Measurements from ENCODE around the gene THOC1.

THOC1 gene

DNA sequence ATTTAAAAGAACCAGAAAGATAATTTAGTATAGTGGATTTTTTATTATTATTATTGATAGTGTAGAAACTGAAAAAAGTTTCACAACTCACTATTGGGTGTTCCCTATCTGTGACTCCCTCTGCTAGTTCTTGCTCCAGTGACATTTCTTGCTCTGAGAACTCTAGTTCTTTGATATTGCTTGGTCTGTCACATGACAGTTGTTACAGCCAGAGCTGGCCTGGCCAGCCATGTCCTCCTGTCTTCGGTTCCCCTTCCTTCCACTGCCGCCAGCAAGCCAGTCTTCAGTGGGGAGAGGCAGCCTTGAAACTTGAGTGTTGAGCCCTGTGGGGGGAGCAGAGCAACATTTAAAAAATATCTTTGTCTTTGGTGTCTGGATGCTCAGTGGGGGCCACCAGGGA is 7.6 kb upstream of the THOC1 start:
- DNase-seq: no peak

DNA sequence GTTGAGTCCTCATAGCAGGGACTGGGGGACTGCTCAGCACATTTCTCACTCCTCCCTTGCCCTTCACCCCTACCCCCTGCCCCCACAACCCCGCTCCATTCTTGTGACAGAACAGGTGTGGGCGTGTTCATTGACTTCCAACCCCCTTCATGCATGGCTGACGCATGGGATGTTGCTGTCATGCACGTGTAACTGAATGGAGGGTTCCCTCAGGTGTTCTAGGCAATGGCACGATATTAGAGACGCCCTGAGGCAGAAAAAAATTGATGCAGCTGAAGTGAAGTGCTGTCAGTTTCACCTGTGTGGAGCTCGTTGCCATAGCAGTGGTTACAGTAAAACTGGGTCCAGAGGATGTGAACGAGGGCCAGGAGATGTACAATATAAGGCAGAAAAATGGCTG is 6.5 kb upstream of the THOC1 start:
- DNase-seq: no peak

DNA sequence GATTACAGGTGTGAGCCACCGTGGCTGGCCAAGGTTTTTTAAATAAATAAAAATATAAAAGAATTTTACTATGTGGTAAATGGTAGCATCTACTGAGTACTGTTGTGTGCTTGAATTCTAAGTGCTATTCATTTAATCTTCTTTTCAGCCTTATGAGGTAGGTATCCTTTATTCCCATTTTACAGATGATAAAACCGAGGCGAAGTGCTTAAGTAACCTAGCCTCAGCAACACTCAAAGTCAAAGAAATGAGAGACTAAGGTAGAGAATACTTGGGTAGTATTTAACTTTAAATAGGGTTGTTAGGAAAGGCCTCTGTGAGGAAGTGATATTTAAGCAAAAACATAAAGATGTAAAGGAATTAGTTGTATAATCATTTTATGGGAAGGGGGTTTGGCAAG is 5.7 kb upstream of the THOC1 start:
- no peak for DNase-seq

DNA sequence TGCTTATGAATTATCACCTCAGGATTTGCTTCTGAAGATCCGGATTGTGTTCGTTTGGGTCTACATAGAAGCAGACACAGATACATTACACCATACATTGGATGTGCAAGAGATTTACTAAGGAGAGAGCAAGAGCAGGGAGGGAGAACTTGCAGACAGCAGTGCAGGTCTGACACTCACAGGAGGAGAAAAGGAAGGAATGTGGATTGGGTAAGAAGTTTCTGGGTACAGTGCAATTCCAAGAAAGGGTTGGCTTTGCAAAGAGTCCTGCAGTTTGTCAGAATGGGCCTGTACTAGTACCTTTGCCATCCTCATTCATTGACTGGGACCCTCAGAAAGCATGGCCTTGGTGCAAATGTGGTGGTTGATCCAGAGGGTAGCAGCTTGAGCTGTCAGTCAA is 4.8 kb upstream of the THOC1 start:
- no peak for DNase-seq

DNA sequence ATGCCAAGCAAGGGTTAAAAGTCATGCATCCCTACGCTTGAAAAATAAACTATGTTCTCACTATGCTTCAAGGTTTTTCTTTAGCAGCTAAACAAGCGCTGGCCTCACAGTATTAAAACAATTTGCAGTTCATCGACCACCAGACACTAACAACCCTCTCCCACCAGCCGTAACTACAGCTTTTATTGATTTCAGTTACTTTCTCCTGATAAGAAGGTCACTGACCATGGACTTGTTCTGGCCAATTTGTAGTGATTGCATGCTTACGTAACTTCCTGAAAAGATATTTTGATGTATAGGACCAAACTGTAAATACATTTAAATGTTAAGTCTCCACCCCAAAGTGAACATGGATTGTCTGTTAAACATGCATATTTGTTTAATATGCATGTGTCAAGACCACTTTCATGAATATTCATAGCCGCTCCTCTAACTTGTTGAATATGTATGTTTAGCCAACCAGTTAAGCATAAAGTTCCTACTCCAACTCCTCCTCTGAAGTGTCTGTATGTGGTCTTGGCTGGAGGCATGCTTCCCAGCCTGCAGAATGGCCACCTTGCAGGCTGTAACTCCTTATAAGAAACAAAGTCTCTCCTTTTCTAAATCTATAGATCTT is 1.7 kb upstream of the THOC1 start:
- no peak for DNase-seq

DNA sequence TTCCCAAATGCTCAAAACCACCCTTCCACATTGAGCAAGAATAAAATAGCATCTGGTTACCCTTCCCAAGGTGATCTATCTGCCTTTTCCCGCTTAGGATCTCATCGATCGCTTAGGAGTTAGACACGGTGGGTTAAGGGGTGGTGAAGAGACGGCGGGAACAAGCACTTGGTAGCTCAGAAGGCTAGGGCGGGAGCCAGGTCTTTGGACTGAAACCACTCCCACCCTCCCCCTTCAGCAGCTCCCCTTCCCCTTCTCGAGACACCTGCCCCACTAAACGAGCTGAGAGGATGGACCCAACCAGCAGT is 513 bp downstream of the THOC1 start:
- no peak for DNase-seq

DNA sequence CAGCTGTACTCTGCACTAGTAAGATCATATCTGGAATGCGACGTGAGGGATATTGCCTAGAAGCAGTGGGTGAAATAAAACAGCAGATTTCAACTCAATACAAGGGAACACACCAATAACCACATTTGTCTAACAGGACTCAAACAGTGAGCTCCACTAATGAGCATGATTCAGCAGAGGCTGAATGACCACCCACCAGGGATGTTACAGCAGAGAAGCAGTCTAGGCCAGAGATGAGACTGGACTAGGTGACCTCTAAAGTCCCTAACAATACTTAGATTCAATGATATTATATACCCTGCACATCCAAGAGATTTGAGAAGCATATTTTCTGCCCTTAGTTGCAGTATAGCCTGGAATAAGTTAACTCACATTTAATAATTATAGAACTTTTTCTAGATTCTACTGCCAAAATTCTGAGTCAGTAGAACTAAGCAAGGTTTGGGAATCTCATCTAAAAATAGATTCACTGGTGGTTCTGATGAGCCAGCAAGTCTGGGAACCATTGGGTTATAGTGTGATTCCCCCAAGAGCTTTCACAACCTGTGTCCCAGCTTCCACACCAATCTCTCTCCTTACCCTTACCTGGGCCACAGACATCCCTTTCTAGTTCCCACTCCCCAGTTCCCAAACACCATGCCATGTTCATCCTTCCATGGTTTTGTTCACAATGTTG is 6.3 kb downstream of the THOC1 start:
- no peak for DNase-seq

DNA sequence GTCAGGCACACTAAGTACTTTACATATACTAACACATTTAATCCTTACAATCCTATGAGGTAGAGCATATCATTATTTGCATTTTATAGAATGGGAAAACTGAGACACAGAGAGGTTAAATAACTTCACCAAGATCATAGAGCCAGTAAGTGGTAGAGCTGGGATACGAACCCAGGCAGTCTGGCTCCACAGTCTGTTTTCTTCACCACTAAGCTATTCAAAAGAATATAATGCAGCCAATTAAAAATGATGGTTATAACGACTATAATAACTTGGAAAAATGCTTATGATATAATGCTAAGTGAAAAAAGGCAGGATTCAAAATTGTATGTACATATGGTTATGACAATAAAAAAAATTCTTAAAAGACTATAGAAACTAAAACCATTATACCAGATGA is 7.3 kb downstream of the THOC1 start:
- no peak for DNase-seq

DNA sequence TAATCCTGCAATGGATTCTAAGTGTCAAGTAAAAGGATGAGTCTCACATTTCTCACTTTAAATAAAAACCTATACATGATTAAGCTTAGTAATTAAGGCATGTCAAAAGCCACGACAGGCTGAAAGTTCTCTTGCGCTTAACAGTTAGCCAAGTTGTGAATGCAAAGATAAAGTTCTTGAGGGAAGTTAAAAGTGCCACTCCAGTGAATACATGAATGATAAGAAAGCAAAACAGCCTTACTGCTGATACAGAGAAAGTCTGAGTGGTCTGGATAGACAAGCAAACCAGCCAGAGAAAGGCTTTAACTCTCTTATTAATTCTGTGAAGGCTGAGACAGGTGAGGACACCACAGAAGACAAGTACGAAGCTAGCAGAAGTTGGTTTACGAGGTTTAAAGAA is 12.7 kb downstream of the THOC1 start:
- no peak for DNase-seq

DNA sequence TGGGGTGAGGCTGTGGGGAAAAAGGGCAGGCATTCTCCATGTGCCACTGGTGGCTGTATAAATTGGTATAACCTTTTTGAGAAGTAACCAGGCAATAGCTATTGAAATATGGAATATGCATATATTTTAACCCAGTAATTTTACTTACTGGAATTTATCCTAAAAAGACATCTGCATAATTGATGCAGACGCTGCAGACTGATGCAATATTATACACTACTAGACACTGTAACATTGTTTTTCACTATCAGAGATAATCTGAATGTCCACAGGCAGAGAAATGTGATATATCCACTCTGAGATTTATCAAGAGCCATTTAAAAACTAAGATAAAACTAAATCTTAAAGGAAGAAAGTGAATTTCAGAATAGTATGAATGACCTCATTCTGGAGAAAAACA is 14.7 kb downstream of the THOC1 start:
- no peak for DNase-seq

DNA sequence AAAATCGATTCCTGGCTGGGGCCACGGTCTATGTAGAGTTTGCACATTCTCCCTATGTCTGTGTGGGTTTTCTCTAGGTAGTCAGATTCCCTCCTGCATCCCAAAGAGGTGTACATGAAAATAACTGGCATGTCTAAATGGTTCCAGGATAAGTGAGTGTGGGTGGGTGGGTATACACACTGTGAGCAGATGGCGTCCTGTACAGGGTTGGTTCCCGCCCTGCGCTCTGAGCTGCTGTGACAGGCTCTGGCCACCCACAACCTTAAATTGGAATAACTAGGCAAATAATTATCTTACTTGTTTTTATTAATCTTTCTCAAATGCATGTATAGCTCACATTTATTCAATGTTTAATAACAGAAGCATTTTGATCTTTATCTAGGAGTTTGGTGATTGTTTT is 16.3 kb downstream of the THOC1 start:
- no peak for DNase-seq

DNA sequence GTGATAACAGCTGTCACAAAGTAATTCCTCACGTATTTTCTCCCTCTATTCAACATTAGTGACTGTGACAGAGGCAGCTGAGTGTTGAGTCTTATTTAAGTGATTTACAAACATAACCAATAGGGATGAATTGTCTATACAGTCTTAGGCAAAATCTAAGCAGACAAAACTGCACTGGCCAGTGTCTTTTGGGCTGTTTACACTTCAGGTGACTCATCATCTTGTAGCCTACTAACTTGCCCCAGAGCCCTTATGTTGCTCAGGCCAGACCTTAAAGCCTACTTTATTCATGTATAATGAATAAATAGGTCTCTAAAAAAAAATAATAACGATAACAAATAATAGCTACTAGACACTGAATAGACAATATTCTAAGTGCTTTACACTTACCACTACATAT is 17.2 kb downstream of the THOC1 start:
- DNase-seq: no peak

DNA sequence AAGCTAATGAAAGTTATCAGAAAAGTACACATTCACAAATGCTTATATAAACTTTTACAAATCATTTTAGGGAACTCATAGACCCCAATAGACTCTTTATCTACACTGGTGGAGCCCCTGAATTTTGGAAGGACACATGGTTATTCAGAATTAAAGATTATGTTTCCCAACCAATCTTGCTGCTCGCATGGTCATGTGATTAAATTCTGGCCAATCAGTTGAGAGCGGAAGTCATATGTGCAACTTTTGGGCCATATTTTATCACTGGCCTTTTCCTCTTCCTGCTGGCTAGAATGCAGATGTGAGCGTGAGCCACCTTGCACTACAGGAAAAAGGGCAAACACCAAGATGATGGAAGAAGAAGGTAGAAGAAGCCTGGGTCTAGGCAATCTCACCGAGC is 19.8 kb downstream of the THOC1 start:
- no peak for DNase-seq

DNA sequence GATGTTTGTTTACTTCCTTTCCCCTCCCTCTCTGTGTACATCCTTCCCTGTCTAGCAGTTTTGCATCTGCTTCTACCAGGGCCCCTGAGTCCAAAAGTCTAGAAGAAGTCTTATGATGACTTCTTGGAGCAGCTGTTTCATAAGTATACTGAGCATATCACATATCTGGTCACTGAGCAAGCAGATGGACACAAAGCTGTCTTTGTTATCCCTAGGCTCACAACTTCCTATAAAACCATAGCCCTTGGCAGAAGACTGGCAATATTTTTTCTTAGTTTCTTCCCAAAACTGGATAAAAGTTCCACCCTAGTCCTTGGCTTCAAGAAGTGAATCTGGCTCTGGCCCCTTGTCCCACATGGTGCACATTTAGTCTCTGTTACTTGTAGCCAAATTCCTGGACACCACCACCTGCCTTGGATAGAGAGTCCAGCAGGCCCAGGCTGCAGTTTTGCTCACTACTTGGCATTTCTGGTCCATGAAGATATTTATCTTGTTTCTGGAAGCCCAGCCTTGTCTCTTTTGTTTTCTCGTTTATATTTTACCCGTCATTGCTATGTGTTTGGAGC is 22.5 kb downstream of the THOC1 start:
- DNase-seq: no peak

DNA sequence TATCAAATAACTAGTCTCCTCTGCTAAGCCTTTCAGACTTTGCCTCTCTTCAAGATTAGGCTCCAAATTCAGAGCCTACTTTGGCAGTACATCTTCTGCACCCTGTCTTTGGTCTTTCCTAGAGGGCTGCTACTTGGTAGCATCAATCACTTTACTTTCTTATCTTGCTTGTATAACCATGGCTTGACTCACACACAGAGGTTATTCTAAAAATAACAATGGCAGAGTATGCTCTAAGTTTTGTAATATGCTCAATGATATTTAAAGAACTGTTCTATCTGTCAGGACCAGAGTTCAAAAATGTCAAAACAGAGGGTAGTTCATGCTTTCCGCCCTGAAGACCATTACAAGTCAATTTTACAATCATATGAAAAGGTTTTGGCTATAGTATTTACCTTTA is 27.7 kb downstream of the THOC1 start:
- no peak for DNase-seq

DNA sequence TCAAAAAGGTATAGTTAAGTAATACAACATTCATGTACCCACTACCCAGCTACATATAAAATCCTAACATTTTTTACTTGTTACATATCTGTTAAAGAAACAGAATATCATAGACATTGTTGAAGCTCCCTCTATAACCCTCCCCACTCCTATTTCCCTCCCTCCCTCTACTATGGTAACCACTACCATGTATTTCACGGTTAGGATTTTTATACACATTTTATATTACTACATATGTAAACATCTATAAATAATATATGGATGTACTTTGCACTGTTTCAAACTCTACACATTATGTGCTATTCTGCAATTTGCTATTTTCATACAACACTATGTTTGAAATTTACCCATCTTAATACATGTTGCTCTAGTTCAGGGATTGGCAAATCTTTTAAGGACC is 36.3 kb downstream of the THOC1 start:
- DNase-seq: no peak

DNA sequence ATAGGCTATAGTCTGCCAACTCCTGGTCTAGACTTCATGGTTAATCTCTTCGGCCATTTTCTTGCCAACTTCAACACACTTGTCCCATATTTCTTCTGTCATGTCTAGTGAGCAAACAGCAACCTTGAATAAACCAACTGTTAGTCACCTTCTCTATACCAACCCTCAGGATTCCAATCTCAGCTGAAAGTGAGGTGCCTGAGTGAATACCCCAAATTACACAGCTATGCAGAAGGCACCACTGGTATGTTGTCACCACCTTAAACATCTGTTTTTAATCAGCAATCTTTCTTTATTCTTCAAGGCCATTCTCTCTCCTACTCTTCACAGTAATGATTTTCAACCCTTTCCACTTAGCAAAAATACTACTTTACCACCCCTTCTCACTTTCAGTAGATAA is 39.3 kb downstream of the THOC1 start:
- no peak for DNase-seq

DNA sequence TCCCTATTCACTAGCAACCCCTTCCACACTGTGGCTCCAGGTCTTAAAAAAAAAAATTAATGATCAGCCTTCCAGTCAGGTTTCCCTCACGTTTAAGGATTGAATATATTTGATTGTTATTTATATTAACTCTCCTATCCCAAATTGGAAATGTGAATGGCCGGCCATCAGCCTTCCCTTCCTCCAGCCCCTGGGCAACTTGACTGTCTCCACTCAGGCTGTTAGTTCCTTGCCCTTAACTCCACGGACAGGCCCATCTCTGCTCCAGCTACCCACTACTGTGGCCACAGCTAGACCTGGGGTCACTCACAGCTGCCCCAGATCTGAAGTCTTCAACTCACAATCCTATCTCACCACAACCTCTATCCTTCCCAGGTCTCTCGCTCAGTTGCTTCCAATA is 39.9 kb downstream of the THOC1 start:
- DNase-seq: no peak

DNA sequence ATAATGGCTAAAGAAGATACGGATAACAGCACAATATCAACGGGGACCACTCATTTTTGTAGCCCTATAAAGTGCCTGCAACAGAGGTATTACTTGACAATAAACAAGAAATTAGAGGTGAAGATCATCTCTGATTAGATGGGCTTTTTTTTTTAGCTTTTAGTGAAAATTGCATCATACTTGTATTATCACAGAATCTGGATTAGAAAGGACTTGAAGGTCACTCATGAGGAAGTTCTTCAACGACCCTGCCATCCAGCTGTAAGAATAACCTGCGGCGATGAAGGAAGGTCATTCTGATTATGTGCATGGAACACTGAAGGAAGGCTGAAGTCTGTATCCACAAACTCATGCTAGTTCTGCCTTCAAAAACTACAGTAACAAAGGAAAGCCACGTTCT is 40.5 kb downstream of the THOC1 start:
- DNase-seq: no peak

DNA sequence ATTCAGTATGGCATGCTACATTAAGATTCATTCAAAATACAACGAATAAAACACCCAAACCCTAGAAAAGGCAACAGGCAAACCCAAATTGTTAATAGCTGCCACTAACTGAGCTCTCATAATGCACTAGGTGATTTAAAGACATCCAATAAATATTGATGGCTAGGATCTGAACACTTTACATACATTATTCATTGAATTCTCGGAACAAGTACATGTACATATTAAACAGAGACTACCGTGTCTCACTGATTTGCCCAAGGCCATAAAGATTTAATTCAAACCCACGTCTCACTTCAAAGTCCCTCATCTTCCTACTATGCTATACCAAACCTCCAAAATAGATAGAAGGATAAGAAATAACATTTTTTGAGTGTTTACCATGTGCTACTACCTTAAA is 42.1 kb downstream of the THOC1 start:
- DNase-seq: no peak

DNA sequence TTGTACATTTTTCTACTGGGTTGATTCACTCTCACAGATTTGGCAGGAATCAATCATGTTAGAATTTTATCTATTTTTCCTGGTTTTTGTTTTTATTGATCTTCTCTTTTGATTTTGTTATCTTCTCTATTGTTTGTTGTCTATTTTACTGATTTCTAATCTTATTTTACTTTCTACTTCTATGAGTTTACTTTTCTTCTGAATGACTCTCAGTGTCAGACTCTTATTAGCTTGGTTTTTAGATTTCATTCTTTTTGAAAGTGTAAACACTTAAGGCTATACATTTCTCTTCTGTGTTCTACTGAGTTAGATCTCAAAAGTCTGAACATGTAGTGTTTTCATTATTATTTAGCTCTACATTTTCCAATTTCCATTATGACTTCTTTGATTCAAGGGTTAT is 47.1 kb downstream of the THOC1 start:
- DNase-seq: no peak

DNA sequence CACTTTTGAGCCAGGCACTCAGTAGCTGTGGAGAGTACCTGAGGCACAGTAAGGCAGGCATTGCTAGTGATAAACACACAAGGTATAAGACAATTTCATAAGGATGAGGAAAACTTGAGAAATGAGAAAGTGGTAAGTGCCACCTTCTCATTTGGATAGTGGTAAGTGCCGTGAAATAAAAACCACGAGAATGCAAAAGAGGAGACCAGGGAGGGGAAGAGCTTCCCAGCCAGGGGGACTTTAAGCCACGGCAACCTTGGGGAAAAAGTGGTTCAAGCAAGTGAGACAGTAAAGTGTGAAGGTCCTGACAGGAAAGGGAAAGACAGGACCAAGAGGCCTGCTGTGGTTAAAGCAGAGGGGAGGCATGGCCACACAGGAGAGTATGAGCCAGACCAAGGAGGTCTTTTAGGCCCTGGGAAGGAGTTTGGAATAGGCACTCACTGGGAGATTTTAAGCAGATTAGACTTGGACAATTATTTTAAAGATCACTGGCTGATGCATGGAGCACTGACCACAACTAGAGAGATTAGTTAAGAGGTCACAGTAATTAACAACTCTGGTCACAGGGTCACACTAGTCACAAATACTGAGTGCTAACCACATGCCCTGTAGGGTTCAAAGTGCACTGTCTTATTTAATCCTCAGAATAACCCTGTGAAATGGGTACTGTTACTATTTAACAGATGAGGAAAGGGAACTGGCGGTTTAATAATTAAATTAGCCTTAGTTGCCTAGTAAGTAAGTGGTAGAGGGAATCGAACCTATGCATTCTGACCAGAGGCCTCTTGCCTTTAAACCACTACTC is 50.1 kb downstream of the THOC1 start:
- no peak for DNase-seq

DNA sequence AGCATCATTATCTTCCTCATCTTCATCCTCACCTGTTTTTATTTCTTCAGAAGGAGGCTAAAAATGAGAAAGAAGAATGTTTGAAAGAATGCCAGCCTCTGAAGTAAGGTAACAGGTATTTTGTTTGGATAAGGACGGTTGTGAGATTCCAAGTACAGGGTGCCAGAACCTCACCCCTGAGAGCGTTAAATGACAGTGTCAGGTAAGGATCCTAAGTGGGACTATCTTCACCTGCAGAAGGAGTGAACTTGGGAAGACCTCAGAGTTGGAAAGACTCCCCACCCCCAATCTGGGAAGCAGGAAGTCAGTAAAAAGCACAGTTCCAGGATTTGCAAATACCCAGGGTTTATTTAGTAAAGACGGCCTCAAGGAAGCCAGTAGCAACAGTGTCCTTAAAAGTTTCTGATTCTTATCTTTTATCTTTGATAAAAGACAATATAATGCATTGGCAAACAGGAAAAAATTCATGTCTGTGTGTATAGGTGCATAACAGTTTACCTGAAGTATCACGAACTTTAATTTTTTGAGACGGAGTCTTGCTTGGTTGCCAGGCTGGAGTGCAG is 52.3 kb downstream of the THOC1 start:
- no peak for DNase-seq

DNA sequence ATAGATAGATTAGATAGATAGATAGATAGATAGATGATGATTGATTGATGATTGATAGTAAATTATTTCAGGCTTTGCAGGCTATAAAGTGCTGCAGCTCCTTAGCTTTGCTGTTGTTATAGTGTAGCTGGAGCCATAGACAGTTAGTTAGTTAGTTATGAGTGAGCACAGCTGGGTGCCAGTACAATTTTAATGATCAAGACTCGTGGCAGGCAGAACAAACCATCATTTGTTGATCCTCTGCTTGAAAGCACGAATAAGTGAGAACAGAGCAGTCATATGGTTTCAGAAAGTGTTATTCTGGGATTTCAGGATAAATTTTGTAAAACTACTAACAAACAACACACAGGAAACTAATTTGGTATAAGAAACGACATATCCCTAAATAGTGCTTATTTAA is 53.9 kb downstream of the THOC1 start:
- DNase-seq: no peak

All from activated CD4-positive, alpha-beta T cell treated with anti-CD3 and anti-CD28 coated beads, Interleukin-2, amount 50 U/mL, for 16 hours (primary cell).